Tibial artery (tissue), 4 donors: ENCODE measurements around the gene GNG2.

Experiments
- DNase-seq, 2 donors: peaks; one replicate each; pipeline ENCODE4 v3.0.0-alpha.2; 2019
- H3K27ac ChIP-seq, 2 donors: fragments of 200-600 bp; sonication (generic) in 1 of 2; 1 replicate in 1 of 2; 2 replicates in 1 of 2; pipeline ENCODE4 v1.5.1; 2018 to 2019; ENCODE audit warnings: mild to moderate bottlenecking in 1 of 2
- H3K27me3 ChIP-seq, 2 donors: fragments of 200-600 bp; sonication (generic) in 1 of 2; one replicate each; pipeline versions ENCODE4 v1.5.1 to v1.6.0; 2016 to 2019
- H3K36me3 ChIP-seq, 3 donors: fragments of 200-600 bp; sonication (generic) in 2 of 3; one replicate each; pipeline ENCODE4 v1.5.1; 2016 to 2019; ENCODE audit warnings: mild to moderate bottlenecking in 2 of 3
- H3K4me1 ChIP-seq, 4 donors: fragments of 200-600 bp; sonication (generic) in 2 of 4; 1 replicate in 3 of 4; 2 replicates in 1 of 4; pipeline ENCODE4 v1.5.1; 2016 to 2019
- H3K4me3 ChIP-seq, 2 donors: fragments of 200-600 bp; sonication (generic) in 1 of 2; 1 replicate in 1 of 2; 2 replicates in 1 of 2; pipeline ENCODE4 v1.5.1; 2018 to 2019; ENCODE audit warnings: mild to moderate bottlenecking in 2 of 2
- H3K9me3 ChIP-seq, 3 donors: fragments of 200-600 bp; sonication (generic) in 1 of 3; one replicate each; pipeline ENCODE4 v1.5.1; 2016 to 2019
- intact Hi-C: fragments of 100-400 bp; cut with DNase I; formaldehyde crosslinking; loops from one replicate; pipeline ENCODE4 v1.15.0; 2023; ENCODE audit warnings: low total_unique reads
- TF ChIP-seq, protein P1 (sequence below), 2 experiments: fragments of 200-600 bp in 1 of 2; fragments of 450-650 bp in 1 of 2; IDR thresholded peaks; one replicate each; pipeline ENCODE4 v1.5.1; 2017 to 2019; ENCODE audit warnings: antibody characterized with exemption in 2 of 2, mild to moderate bottlenecking in 1 of 2, moderate library complexity in 1 of 2

The GNG2 gene

DNA sequence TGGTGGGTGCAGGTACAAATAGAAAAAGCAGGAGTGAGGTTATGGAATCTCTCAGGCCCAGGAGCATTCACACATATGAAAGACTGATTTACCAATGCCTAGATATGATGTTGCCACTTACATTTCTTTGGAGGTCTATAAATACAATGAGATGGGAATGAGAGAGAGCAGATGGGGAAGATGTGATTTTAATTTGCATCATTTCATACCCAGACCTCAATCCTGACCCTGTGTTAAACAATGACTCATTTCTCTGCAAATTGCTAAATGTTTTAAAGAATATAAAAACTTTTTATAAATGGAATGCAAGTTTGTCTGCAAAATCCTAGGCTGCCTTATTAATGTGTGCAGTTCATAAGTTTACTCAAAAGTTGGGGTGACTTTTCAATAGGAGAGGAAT lies 38.6 kb upstream of the GNG2 start:
- Histone ChIP-seq H3K27ac (no peak overlapping the region), H3K9me3 (no peaks in the 10 kb centered on the region), H3K36me3 (no peaks in the 10 kb centered on the region), H3K4me1 (no peaks in the 10 kb centered on the region), H3K27me3 (no peaks in the 10 kb centered on the region), H3K4me3 (no peak overlapping the region)
- intact Hi-C loops = no loop called here
- TF ChIP-seq, protein P1, sequence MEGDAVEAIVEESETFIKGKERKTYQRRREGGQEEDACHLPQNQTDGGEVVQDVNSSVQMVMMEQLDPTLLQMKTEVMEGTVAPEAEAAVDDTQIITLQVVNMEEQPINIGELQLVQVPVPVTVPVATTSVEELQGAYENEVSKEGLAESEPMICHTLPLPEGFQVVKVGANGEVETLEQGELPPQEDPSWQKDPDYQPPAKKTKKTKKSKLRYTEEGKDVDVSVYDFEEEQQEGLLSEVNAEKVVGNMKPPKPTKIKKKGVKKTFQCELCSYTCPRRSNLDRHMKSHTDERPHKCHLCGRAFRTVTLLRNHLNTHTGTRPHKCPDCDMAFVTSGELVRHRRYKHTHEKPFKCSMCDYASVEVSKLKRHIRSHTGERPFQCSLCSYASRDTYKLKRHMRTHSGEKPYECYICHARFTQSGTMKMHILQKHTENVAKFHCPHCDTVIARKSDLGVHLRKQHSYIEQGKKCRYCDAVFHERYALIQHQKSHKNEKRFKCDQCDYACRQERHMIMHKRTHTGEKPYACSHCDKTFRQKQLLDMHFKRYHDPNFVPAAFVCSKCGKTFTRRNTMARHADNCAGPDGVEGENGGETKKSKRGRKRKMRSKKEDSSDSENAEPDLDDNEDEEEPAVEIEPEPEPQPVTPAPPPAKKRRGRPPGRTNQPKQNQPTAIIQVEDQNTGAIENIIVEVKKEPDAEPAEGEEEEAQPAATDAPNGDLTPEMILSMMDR (IDR thresholded peaks at IDR 0.05) = no peak
- DNase-seq = no peak

DNA sequence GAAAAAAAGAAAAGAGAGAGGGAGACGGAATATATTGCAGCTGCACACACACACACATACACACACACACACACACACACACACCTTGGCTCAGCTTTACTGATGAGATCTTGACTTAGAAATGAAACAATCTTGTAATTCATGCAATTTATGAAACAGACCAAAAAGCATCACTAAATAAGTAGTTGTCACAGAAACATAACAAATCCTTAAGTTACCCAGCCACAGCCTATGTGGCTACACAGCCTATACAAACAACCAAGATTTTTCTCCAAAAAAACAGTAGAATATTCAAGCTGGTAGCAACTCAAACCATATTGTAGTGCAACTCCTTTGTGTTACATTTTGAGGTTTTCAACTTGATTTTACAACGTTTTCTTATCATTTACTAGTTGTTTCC lies 37.9 kb upstream of the GNG2 start:
- H3K9me3 ChIP-seq = no peaks in the 10 kb centered on the region
- intact Hi-C loops = no loop called here

DNA sequence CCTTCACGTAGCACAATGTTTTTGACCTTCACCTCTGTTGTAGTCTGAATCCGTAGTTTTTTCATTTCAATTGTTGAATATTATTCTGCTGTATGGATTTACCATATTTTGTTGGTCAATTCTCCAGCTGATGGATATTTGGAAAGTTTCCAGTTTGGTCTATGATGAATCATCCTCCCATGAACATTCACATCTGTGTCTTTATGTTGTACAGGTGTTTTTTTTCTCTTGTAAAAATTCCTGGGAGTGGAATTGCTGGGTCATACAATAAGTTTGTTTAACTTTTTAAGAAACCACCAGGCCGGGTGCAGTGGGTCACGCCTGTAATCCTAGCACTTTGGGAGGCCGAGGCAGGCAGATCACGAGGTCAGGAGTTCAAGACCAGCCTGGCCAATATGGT lies 36.7 kb upstream of the GNG2 start:
- no peaks in the 10 kb centered on the region for H3K4me1 ChIP-seq
- H3K9me3 ChIP-seq = no peaks in the 10 kb centered on the region
- H3K4me3 ChIP-seq = no peak overlapping the region
- intact Hi-C loops = no loop called here
- DNase-seq = no peak
- TF ChIP-seq, protein P1 (IDR thresholded peaks at IDR 0.05) = no peak
- no peak overlapping the region for H3K27ac ChIP-seq
- no peaks in the 10 kb centered on the region for H3K27me3 ChIP-seq
- no peaks in the 10 kb centered on the region for H3K36me3 ChIP-seq

More for the DNA sequence above, 37.9 kb upstream of the GNG2 start:
- Histone ChIP-seq H3K27ac (no peak overlapping the region), H3K36me3 (no peaks in the 10 kb centered on the region), H3K27me3 (no peaks in the 10 kb centered on the region), H3K4me3 (no peak overlapping the region), H3K4me1 (no peaks in the 10 kb centered on the region)
- TF ChIP-seq, protein P1 (IDR thresholded peaks at IDR 0.05) = no peak
- DNase-seq = no peak

DNA sequence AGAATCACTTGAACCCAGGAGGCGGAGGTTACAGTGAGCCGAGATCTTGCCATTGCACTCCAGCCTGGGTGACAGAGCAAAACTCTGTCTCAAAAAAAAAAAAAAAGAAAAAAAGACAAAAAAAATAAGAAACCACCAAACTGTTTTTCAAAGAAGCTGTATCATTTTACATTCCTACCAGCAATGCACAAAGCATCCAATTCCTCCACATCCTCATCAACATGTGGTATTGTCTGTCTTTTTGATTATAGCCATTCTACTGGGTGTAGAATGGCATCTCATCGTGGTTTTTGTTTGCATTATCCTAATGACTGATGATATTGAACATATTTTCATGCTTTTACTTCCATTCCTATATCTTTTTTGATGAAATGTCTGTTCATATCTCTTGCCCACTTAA lies 36.2 kb upstream of the GNG2 start:
- Histone ChIP-seq H3K9me3 (no peaks in the 10 kb centered on the region), H3K4me1 (no peaks in the 10 kb centered on the region), H3K4me3 (no peak overlapping the region), H3K27ac (no peak overlapping the region), H3K36me3 (no peaks in the 10 kb centered on the region), H3K27me3 (no peaks in the 10 kb centered on the region)
- intact Hi-C loops = no loop called here
- TF ChIP-seq, protein P1 (IDR thresholded peaks at IDR 0.05) = no peak
- DNase-seq = no peak

DNA sequence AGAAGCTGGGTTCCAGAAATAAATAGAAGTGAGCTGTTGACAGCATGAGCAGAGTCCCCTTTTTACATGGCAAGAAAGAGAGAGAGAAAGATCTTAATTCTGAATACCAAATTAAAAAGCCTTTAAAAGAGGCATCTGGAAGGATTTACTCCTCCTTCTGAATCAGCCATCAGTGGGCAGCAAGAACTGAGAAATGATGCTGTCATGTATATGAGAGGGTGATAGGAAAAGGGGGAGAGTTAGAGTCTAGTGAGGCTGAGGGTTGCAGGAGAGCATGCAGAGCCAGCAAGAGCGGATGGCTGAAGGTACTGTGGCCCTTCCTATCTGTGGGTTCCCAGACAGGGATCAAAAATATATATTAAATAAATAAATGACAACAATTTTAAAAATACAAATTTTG lies 34.5 kb upstream of the GNG2 start:
- TF ChIP-seq, protein P1 (IDR thresholded peaks at IDR 0.05) = no peak

More for the DNA sequence above, 34.5 kb upstream of the GNG2 start:
- Histone ChIP-seq H3K4me3 (no peak overlapping the region), H3K36me3 (no peaks in the 10 kb centered on the region), H3K9me3 (no peaks in the 10 kb centered on the region), H3K27me3 (no peaks in the 10 kb centered on the region), H3K4me1 (no peaks in the 10 kb centered on the region), H3K27ac (no peak overlapping the region)
- no peak for DNase-seq
- intact Hi-C loops = no loop called here
